OCI-LY7 (cell line): ENCODE results near the gene RPS6KL1.

Experiments
- EZH2phosphoT487 ChIP-seq: fragments of 200-600 bp; sonication (generic); IDR thresholded peaks from 2 replicates; pipeline ENCODE4 v1.6.1; 2018; ENCODE audit warnings: low read depth, borderline replicate concordance, mild to moderate bottlenecking, mixed run types, antibody characterized with exemption, low read length, moderate library complexity, mixed read lengths
- TF ChIP-seq, protein P1 (sequence below): fragments of 200-600 bp; sonication (generic); conservative IDR thresholded peaks from 2 replicates; pipeline ENCODE4 v1.5.1; 2014; ENCODE audit warnings: mild to moderate bottlenecking, antibody characterized with exemption, low read length, moderate library complexity, mixed read lengths

DNA sequence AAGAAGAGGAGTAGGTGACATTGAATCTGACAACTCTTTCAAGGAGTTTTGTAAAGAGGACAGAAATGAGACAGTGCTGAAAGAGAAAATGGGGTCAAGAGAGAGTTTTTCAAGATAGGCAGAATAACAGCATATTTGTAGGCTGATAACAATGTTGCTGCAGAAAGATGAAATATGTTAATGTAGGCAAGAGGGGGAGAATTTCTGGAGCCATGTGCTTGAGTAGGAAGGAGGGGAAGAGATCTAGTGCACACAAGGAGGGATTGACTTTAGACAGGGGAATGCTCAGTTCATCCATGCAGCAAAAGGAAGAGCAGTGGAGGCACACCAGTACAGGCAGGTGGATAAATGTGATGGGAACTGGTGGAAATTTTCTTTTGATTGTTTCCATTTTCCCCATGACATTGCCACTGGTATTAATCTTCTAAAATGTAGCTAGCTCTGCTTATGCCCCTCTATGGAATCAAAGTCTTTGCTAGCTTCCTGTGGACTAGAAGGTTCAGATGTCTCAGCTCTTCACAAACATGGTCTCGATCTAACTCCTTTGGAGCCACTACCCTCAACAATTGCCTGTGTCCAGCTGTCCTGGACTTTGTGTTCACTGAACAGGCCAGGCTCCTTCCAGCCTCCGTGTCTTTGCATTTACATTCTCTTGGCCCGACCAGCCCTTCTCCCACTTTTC, 56.2 kb downstream of the RPS6KL1 start:
- TF ChIP-seq, protein P1, sequence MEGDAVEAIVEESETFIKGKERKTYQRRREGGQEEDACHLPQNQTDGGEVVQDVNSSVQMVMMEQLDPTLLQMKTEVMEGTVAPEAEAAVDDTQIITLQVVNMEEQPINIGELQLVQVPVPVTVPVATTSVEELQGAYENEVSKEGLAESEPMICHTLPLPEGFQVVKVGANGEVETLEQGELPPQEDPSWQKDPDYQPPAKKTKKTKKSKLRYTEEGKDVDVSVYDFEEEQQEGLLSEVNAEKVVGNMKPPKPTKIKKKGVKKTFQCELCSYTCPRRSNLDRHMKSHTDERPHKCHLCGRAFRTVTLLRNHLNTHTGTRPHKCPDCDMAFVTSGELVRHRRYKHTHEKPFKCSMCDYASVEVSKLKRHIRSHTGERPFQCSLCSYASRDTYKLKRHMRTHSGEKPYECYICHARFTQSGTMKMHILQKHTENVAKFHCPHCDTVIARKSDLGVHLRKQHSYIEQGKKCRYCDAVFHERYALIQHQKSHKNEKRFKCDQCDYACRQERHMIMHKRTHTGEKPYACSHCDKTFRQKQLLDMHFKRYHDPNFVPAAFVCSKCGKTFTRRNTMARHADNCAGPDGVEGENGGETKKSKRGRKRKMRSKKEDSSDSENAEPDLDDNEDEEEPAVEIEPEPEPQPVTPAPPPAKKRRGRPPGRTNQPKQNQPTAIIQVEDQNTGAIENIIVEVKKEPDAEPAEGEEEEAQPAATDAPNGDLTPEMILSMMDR: no peak
- TF ChIP-seq EZH2phosphoT487: no peak
